Kidney capillary endothelial cell (primary cell): ENCODE measurements around the gene FRMD1.

Experiments
- DNase-seq: peaks from one replicate; pipeline ENCODE4 v3.0.0-alpha.2; 2018; ENCODE audit warnings: low spot score

The FRMD1 gene

DNA sequence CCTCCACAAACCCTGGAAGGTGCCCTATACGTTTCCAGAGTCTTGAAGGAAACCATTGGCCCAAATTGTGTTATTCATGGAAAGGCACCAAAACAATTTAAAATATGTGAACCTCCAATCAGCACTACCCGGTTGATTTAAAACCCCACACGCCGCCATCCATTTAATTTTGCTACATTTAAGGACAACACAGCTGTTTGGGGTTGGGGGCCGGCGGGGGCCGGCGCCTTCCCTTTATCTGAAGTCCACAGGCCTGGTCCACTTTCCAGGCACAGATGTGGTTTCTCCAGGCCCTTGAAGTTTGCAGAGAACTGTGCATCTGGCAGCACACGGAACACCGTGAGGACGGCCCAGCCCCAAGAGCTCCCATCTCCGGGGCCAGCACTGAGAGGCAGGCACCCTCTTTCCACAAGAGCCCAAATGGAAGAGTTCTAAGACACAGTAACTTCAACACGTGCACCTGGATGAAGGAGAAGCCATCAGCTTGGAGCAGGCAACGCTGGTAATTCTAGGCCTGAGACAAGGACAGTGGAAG, 16.8 kb upstream of the FRMD1 start:
- no peak for DNase-seq

GRCh38 chr6:168095171-168095691, 16.2 kb upstream of the FRMD1 start:
- no peak for DNase-seq

- DNase-seq, result no peak
These were observed 14.6 kb upstream of the FRMD1 start for GRCh38 chr6:168093634-168094033.

GRCh38 chr6:168093071-168093505, 14.1 kb upstream of the FRMD1 start:
- DNase-seq, result no peak

DNA sequence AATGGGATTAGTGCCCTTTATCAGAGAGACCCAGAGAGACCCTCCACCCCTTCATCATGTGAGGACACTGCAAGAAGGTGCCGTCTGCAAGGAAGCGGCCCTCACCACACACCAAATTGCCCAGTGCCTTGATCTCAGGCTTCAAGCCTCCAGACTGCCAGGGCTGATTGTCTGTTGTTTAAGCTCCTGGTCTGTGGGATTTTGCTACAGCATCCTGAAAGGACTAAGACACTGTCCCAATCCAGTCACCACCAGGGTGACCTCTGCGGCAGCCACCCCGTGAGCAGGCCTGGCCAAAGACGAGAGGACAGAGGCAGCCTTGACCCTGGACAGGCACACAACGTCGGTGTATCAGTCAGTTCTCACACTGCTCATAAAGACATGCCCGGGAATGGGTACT, 13.5 kb upstream of the FRMD1 start:
- DNase-seq, result no peak

DNA sequence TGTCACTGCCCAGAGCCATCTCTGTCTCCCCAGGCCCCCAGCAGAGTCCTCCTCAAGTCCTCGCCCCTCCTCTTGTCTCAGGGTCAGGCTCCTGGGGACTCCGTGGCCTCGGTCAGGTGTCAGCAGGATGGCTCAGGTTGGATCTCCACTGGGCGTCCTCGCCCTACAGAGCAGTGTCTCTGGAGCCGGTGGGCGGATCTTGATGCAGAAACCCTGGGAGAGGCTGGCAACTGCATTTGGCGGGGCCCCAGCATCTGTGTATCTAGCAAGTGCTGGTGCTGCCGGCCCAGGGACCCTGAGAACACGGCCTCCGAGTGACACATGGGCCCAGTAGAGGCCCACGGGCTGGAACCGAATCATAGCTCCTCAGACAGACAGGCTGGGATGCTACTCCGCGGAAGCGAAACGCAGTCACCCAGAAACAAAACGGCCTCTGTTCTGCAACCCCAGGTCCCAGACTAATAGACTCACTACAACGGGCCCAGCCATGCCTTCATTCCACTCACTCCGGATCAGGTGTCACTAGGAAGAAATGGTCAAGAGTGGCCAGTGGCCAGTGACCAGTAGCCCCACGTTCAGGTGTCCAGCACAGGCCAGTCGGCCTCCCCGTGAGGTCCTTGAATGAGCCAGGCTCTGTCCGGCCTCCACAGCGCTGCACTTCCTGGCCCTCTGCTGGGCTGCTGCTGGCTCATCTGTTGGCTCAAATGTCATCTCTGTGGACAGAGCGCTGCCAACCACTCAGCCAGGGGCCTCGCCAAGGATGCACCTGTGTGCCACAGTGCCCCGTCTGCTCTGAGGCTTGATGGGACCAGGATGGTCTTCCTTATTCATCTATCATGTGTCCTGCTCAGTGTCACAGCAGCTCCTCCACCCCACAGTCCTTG, 12.6 kb upstream of the FRMD1 start:
- DNase-seq, result no peak

GRCh38 chr6:168090706-168091105, 11.7 kb upstream of the FRMD1 start:
- no peak for DNase-seq

DNA sequence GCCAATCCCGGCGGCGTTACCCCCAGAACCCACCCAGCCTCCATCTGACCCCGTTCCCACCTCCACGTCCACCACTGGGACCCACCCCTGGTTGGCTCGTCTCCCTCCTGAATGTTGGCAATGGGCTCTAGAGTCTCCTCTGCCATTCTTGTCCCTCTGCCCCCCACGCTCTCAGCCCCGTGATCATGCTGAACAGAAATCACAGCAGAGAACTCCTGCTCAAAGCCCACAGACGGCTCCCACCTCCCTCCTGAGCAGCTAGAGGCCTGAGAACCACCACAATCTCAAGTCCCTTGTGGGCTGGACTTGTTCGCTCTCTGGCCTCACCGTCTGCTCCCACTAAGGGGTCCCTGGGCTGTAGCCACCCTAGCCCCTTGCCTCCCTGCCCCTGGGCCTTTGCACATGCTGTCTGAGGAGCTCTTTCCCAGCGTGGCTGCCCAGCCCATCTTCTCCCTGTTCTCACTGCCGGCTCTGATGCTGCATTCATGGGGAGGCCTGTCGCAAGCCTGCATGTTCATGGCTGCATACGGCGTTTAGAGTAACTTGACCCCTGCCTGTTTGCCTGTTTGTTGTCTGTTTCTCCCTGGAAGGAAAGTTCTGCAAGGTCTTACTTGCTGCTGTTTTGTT, 11.2 kb upstream of the FRMD1 start:
- DNase-seq, result no peak

DNA sequence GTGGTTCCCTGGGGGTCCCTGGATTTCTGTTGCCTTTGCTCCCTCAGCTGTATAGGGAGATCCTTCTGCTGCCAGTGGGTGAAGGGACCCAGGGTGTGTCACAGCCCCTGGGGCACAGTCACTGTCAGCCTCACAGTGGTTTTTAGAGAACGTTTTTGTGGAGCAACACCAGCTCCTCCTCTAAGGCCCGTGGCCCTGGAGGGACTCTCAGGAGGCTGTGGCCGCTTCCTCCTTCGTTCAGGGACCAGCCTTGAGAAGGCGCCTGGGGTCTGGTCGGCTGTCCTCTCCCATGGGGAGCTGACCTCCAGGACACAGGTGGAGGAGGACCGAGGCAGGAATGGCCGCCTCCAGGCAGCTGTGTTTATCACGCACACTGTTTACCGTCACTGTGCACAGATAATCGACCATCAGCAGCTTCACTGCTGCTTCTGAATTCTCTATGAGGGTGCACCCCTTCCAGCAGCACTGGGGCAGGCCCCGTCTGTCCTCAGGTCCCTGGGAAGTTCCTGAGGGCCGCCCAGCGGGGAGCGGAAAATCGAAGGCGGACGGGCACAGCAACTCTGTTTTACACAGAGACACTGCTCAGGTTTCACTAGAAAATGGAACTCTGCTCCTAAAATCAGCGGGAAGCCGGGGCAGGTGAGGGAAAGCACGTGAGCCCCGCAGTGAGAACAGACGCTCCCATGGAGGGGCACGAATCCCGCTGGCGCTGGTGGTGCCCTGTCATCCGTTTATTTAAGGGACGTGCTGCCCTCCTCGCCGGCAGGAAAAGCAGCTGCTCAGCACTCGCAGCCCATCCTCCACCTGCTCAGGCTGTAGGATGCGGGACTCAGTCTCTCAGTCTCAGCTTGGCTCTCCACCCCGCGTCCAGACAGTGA, 10.4 kb upstream of the FRMD1 start:
- DNase-seq, result no peak

DNA sequence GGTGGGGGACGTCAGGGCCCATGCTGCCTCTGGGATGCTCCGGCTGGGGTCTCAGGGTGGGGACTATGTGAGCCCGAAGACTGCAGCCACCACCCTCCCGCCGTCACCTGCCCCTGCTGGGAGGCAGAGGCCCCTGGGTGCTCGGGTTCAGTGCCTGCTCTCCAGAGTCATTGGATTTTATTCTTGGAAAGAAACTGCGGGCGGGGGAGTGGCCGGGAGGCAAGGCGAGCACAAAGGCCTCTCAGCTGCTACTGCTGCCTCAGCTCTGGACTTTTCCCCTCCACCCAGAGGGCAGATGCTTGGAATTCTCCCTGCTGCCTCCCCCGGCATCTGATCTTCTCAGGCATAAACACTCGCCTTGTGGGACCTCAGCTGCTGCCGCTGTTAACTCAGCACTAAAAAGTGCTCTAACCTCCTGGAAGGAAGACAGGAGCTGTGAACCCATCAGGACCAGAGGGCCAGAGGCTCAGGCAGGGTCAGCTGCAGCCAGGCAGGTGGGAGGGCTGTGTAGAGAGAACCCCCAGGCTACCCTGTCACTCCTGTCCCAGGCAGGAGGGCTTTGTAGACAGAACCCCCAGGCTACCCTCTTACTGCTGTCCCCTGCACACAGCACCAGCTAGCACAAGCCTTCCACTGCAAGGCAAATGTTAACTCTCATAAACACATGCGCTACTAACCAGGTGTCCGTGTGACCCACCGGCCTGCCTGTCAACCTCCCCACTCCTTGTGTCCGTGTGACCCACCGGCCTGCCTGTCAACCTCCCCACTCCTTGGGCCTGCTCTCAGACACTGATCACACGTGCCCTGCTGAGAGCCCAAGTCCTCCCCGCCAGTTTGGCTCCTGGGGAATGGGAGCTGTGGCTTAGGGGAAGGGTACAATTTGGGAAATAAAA, 9.4 kb upstream of the FRMD1 start:
- no peak for DNase-seq

DNA sequence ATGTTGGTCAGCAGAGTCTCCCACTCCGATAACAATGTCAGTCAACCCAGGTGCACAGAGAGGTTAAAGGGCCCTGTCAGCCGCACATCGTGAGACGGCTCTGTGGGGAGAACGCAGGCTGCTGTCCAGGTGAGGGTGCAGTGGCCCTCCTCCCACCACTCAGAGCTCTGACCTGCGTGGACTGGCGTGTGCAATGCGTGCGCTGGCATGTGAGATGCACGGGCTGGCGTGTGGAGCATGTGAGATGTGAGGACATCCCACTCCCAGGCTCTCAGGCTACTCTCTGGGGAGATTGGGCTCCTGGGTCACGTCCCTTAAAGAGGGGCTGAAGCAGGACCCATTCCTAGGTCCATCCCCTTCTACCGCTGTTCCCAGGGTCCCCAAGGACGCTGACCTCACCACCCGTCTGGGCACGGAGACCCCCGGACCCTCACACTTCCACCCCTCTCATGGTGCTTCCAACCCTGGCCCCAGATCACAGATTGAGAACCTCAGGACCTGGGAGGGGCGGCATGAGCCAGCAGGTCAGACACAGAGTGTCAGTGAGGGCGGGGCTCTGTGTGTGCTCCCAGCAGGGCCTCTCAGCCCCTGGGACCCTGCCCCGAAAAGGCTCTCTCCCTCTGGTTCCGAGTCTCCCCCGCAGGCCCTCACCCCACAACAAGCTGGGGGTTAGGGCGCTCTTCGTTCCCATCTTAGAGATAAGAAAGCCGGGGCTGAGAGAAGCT, 8.6 kb upstream of the FRMD1 start:
- no peak for DNase-seq

- no peak for DNase-seq
These were observed 7.6 kb upstream of the FRMD1 start for GRCh38 chr6:168086616-168087015.

DNA sequence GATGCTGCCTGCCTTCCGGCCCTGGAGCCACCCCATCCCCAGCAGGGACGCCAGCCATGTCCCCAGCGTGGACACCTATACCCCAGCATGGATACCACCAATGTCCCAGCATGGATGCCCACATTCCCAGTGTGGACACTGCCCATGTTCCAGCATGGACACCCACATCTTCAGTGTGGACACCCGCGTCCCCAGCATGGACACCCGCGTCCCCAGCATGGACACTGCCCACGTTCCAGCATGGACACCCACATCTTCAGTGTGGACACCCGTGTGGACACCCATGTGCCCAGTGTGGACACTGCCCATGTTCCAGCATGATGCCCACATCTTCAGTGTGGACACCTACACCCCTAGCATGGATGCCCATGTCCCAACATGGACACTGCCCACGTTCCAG, 7.1 kb upstream of the FRMD1 start:
- no peak for DNase-seq

GRCh38 chr6:168084465-168085160, 5.6 kb upstream of the FRMD1 start:
- no peak for DNase-seq

DNA sequence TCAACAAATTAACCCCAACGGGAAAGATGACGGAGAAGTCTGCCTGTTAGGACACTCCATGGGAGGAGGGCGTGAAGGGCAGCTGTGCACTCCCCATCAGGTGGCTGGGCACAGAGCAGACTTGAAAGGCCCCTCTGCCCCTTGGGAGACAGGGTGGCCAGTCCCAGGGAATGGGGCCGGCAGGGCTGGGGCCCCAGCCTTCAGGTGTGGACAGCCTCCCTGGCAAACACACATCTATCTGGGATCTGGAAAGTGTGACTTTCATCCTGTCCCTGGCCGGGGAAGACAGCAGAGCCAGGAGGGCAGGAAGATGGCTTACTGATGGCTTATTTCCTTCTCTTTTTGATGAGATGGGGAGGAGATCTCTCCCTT, 4.5 kb upstream of the FRMD1 start:
- DNase-seq, result no peak

- no peak for DNase-seq
These were observed 4.0 kb upstream of the FRMD1 start for GRCh38 chr6:168082860-168083513.

GRCh38 chr6:168081858-168082546, 3.0 kb upstream of the FRMD1 start:
- DNase-seq, result no peak

- no peak for DNase-seq
These were observed 1.5 kb upstream of the FRMD1 start for GRCh38 chr6:168080393-168081077.
